AG10803 (cell line): ENCODE data around the gene DNAH9.

ENCODE experiments used
- DNase-seq: peaks from one replicate; pipeline ENCODE4 v3.0.0; 2010; ENCODE audit warnings: low read depth
- H3K4me3 ChIP-seq: 2 replicates; pipeline ENCODE4 v1.5.1; 2011; ENCODE audit warnings: mild to moderate bottlenecking, low read length, control low read depth
- TF ChIP-seq, protein P1 (sequence below): conservative IDR thresholded peaks from 2 replicates; pipeline ENCODE4 v1.5.1; 2011; ENCODE audit warnings: mild to moderate bottlenecking, low read length, control low read depth, inconsistent platforms

The DNAH9 gene

DNA sequence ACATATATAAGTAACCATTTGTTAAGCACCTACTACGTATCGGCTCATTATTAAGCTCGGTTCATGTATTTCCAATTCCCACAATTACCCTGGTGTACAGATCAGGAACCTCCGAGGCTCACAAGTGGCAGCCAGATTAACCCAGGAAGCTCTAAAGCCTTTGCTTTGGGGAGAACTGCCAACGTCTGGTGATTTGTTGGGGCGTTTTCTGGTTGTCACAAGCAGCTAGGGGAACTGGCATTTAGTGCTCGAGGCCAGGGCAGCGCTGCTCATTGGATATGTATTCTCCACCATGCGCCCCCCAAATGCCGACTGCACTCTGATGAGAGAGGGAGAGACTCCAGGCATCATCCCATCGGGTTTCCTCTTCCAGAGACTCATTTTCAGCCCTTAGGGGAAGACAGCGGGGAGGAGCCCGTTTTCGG is 398.5 kb downstream of the DNAH9 start:
- peak overlapping the region; percentile 89 for H3K4me3 ChIP-seq
- peak; percentile 43 for DNase-seq
- TF ChIP-seq, protein P1, sequence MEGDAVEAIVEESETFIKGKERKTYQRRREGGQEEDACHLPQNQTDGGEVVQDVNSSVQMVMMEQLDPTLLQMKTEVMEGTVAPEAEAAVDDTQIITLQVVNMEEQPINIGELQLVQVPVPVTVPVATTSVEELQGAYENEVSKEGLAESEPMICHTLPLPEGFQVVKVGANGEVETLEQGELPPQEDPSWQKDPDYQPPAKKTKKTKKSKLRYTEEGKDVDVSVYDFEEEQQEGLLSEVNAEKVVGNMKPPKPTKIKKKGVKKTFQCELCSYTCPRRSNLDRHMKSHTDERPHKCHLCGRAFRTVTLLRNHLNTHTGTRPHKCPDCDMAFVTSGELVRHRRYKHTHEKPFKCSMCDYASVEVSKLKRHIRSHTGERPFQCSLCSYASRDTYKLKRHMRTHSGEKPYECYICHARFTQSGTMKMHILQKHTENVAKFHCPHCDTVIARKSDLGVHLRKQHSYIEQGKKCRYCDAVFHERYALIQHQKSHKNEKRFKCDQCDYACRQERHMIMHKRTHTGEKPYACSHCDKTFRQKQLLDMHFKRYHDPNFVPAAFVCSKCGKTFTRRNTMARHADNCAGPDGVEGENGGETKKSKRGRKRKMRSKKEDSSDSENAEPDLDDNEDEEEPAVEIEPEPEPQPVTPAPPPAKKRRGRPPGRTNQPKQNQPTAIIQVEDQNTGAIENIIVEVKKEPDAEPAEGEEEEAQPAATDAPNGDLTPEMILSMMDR = peak; percentile 19; the same call in 1 of the 2 replicates

DNA sequence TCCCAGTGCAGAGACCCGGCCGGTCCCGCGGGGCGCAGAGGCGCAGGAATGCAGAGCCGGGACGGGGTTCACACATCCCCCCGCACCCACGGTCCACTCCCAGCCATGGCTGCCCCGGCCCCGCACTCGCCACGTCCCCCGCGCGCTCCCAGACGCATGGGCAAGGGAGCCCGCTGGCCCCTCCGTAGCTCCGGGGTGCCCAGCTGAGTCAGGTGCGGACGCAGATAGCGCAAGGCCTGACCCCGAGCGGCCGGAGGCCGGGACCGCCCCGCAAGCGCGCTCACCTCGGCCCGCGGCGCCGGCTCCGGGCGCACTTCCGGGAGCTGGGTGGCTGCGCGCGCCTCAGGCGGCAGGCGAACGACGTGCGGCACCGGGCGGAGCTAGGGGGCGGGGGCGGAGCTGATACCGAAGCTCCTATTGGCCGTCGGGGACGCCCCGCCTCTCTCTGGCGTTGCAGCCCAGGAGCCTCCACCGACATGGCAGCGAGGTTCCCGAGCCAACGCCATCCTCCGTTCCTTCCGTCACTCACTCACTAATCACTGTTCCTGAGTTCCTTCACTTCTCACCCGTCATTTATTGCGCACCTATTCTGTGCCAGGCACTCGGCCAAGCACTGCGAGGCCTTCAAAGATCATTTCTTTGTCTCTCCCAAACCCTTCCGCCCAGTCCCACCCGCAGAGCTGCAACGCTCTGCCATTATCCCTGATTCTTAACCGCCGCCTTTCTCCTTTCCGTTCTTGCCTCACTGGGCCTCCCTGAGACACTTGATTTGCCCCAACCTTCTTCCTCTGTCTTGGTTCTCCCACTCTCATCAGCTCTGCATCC is 399.1 kb downstream of the DNAH9 start, which contains the start of gene ZNF18:
Gene ZNF18, minus strand, starts transcription at position 329 of the 825 bp plus-strand sequence. CDS start 4,646 bp downstream, outside the sequence.
- DNase-seq = peak; percentile 93
- H3K4me3 ChIP-seq = peak within 1 kb of the TSS; percentile 89
- TF ChIP-seq, protein P1 = no peak

DNA sequence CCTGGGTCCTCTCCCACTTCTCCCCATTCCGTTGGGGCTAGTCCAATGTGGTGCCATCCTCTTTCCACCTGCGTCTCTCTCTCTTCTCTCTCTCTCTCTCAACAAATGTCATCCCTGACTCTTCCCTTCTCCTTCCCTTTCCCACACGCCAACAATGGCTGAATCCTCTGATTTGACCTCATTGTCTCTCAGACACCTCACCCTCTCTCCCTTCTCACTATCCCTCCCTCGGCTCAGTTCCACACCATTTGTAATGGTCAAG is 399.6 kb downstream of the DNAH9 start:
- DNase-seq = no peak
- TF ChIP-seq, protein P1 = no peak

DNA sequence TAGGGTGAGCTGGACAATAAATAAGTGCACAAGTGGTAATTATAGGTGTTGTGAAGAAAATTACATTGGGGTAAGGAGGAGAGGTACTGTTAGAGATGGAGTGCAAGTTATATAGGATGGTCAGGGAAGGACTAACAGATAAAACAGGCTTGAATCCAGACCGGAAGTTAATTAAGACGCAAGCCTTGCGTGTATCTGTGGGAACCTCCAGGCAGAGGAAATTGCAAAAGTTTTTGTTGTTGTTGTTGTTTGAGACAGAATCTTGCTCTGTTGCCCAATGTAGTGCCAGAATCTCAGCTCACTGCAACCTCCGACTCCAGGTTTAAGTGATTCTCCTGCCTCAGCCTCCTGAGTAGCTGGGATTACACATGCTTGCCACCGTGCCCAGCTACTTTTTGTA is 401.4 kb downstream of the DNAH9 start:
- TF ChIP-seq, protein P1 = no peak
- no peak overlapping the region for H3K4me3 ChIP-seq
- no peak for DNase-seq

More for the DNA sequence above, 399.6 kb downstream of the DNAH9 start:
- peak overlapping the region; percentile 79 for H3K4me3 ChIP-seq

DNA sequence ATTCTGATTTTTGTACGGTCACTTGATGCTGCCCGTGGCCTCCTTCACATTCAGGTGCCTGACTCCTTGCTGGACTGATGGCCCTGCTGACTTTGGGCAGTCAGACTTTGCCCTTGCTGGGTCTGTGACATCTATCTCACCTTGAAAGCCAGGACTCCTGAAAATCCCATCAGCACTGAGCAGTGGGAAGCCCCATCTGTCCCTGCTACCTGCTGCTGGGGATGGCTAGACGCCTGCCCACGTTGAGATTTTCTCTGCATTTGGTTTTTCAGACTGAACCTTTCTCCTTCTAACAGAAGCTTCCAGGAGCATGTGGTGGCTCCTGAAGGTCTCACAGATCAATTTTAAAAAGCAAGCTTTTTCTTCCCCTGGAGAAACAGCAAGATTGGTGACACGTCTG is 409.2 kb downstream of the DNAH9 start:
- H3K4me3 ChIP-seq = no peak overlapping the region
- TF ChIP-seq, protein P1 = no peak
- no peak for DNase-seq
